Upper lobe of right lung (tissue), 1 donor: Measurements from ENCODE around the gene PTPRM. TPM values are rescaled to one million over a fixed set of nuclear protein-coding genes. Genes with fewer than 3 reads are reported as not detected.
A peak's percentile ranks its signal among the peaks of the same experiment; 100 is the strongest.

Experiments
- ATAC-seq: fragments of 200-7000 bp; cut with Tn5 transposase; one replicate; pipeline ENCODE4 v1.9.1; 2020; ENCODE audit warnings: mild to moderate bottlenecking, moderate library complexity
- DNase-seq: peaks from one replicate; pipeline ENCODE4 v3.0.0-alpha.2; 2020
- H3K27ac ChIP-seq: fragments of 200-600 bp; one replicate; pipeline ENCODE4 v1.8.0; 2022
- H3K27me3 ChIP-seq: fragments of 200-600 bp; one replicate; pipeline ENCODE4 v1.8.0; 2022; ENCODE audit warnings: mild to moderate bottlenecking
- H3K36me3 ChIP-seq: fragments of 200-600 bp; one replicate; pipeline ENCODE4 v1.8.0; 2022
- H3K4me1 ChIP-seq: fragments of 200-600 bp; one replicate; pipeline ENCODE4 v1.8.0; 2022
- H3K4me3 ChIP-seq: fragments of 200-600 bp; one replicate; pipeline ENCODE4 v1.8.0; 2022; ENCODE audit warnings: mild to moderate bottlenecking
- H3K9me3 ChIP-seq: fragments of 200-600 bp; one replicate; pipeline ENCODE4 v1.8.0; 2022
- intact Hi-C: fragments of 100-400 bp; cut with DNase I; formaldehyde crosslinking; loops from one replicate; pipeline ENCODE4 v1.11.0; 2022
- total RNA-seq: library from RNA; stranded (reverse); fragmentation: NEBNext Ultra II Directional; extraction: Animal tissue kit (Norgen Biotek cat#: 25700); gene quantifications from one replicate; pipeline ENCODE4 v1.2.1, GENCODE V29; 2021
- TF ChIP-seq, protein P1 (sequence below): fragments of 200-600 bp; IDR thresholded peaks from one replicate; pipeline ENCODE4 v1.8.0; 2022; ENCODE audit warnings: antibody characterized with exemption
- donor health status: DM: no; HTN: yes; CAD: no; lungs with severe emphysema.

Gene PTPRM
- total RNA-seq, 1 donor from 2014 or later: 99.3 TPM

- DNase-seq (no peak), ATAC-seq (no peak)
- TF ChIP-seq, protein P1, sequence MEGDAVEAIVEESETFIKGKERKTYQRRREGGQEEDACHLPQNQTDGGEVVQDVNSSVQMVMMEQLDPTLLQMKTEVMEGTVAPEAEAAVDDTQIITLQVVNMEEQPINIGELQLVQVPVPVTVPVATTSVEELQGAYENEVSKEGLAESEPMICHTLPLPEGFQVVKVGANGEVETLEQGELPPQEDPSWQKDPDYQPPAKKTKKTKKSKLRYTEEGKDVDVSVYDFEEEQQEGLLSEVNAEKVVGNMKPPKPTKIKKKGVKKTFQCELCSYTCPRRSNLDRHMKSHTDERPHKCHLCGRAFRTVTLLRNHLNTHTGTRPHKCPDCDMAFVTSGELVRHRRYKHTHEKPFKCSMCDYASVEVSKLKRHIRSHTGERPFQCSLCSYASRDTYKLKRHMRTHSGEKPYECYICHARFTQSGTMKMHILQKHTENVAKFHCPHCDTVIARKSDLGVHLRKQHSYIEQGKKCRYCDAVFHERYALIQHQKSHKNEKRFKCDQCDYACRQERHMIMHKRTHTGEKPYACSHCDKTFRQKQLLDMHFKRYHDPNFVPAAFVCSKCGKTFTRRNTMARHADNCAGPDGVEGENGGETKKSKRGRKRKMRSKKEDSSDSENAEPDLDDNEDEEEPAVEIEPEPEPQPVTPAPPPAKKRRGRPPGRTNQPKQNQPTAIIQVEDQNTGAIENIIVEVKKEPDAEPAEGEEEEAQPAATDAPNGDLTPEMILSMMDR: no peak
- Histone ChIP-seq H3K27me3 (no peaks in the 10 kb centered on the region), H3K4me3 (no peak overlapping the region), H3K9me3 (no peaks in the 10 kb centered on the region), H3K4me1 (peaks cover 16% of the 10 kb centered on the region), H3K36me3 (no peaks in the 10 kb centered on the region), H3K27ac (no peak overlapping the region)
- intact Hi-C loops: no loop called here
Measured at GRCh38 chr18:8174771-8175170, 607.7 kb downstream of the PTPRM start.

- intact Hi-C loops: no loop called here
Measured at GRCh38 chr18:8175501-8176061, 608.5 kb downstream of the PTPRM start.

GRCh38 chr18:8176109-8176508, 609.0 kb downstream of the PTPRM start:
- Histone ChIP-seq H3K36me3 (no peaks in the 10 kb centered on the region), H3K27me3 (no peaks in the 10 kb centered on the region), H3K4me1 (peaks cover 16% of the 10 kb centered on the region), H3K27ac (no peak overlapping the region), H3K4me3 (no peak overlapping the region), H3K9me3 (no peaks in the 10 kb centered on the region)
- TF ChIP-seq, protein P1: no peak
- DNase-seq (no peak), ATAC-seq (no peak)
- intact Hi-C loops: no loop called here

More at GRCh38 chr18:8175501-8176061, 608.5 kb downstream of the PTPRM start:
- no peaks in the 10 kb centered on the region for H3K9me3 ChIP-seq
- DNase-seq: no peak
- no peaks in the 10 kb centered on the region for H3K36me3 ChIP-seq
- no peak for ATAC-seq
- TF ChIP-seq, protein P1: no peak
- no peaks in the 10 kb centered on the region for H3K27me3 ChIP-seq
- no peak overlapping the region for H3K27ac ChIP-seq
- H3K4me1 ChIP-seq: peaks cover 16% of the 10 kb centered on the region
- no peak overlapping the region for H3K4me3 ChIP-seq

GRCh38 chr18:8176554-8176953, 609.4 kb downstream of the PTPRM start:
- ATAC-seq: no peak
- H3K27ac ChIP-seq: no peak overlapping the region

DNA sequence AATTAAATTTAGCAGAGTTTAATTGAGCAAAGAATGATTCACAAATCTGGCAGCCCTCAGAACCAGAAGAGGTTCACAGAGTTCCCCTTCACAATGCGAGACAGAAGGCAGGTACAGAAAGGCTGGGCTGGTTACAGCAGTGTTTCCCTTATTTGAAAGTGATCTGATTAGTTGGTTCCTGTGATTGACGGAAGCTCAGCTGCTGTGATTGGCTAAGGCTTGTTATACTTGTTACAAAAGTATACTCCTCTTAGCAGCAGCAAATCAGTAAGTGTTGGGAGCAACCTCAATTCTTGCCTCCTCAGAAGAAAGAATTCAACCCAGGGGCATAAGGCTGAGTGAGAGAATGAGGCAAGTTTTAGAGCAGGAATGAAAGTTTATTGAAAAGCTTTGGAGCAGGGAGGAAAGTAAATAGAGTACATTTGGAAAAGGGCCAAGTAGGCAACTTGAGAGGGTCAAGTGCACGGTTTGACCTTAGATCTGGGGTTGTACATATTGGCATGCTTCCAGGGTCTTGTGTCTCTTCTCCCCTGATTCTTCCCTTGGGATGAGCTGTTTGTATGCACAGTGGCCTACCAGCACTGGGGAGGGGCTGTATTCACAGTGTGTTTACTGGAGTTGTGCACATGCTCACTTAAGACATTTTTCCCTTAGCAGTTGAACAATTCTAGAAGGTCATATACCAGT, 610.4 kb downstream of the PTPRM start:
- Histone ChIP-seq H3K36me3 (no peaks in the 10 kb centered on the region), H3K27ac (no peak overlapping the region), H3K27me3 (no peaks in the 10 kb centered on the region), H3K9me3 (no peaks in the 10 kb centered on the region), H3K4me1 (peaks cover 16% of the 10 kb centered on the region), H3K4me3 (no peak overlapping the region)
- TF ChIP-seq, protein P1: no peak
- ATAC-seq (peak; percentile 96), DNase-seq (no peak)
- intact Hi-C loops: no loop called here

More at GRCh38 chr18:8176554-8176953, 609.4 kb downstream of the PTPRM start:
- TF ChIP-seq, protein P1: no peak
- DNase-seq: no peak
- H3K36me3 ChIP-seq: no peaks in the 10 kb centered on the region
- no peak overlapping the region for H3K4me3 ChIP-seq
- no peaks in the 10 kb centered on the region for H3K9me3 ChIP-seq
- peaks cover 16% of the 10 kb centered on the region for H3K4me1 ChIP-seq
- no peaks in the 10 kb centered on the region for H3K27me3 ChIP-seq
- intact Hi-C loops: no loop called here
